ENCODE results near the gene IL17A.

The IL17A gene

DNA sequence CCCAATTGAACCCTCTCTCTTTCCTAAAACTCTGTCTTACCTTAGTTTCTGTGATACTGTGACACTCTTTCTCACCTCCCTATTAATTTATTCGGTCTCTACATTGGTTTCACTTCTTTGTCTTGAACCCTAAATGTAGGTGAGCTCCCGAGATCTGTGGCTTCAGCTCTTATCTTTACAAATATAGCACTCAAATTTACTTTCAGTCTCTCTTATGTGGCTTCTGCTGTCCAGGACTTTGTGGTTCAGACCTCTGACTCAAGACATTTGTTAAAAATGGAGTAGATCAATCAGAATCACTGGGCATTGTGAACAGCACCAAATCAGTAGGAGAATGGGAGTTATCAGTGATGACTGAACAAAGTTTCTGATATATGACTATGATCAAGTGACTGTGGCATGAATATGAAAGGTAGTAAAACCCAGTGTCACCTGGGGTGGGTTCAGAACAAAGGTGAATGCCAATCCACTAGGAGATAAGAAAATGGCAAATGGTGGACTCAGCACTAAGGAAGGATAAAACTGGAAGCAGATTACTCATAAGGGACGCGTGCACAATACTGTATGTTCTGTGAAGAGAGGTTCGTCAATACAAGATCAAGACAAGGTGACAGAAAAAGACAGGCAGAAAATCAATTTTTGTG, 30.9 kb downstream of the IL17A start:
- DNase-seq (ENCODE audit: low read depth in 2 of 2), result no peak

DNA sequence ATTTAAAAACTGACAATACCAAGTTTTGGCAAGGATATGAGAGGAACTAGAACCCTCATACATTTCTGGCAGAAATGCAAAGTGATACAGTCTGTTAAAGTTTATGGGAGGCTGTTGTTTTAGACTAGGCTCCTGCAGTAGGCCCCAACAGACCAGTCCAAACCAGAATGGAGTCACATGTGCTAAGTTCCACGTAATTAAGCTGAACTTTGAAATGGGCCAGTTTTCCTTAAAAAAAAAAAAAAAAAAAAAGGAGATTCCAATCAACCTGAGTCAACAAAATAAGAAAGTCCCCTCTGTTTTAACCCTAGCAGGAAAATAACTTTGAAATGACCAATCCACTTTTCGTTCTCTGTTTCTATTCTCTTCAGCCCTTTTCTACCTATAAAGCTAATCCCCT, 31.6 kb downstream of the IL17A start:
- DNase-seq (ENCODE audit: low read depth in 2 of 2), result no peak

DNA sequence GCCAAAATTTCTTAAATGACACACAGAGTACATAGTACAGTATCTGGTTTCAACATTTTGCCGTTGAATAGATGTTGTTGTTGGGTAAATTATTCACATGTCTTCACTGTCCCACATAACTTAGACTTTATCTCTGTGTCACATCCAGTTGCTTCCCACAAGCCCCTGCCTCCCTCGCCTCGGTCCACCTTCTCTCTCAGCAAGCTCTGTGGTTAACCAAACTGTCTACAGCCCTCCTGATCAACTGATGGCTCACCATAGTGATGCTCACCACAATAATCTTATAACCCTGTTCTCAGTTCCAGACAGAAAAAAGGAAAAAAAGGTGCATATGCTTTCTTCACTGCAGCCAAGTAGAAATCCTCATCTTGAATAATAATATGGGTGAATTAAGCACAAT, 35.1 kb downstream of the IL17A start:
- DNase-seq (ENCODE audit: low read depth in 2 of 2), result no peak

DNA sequence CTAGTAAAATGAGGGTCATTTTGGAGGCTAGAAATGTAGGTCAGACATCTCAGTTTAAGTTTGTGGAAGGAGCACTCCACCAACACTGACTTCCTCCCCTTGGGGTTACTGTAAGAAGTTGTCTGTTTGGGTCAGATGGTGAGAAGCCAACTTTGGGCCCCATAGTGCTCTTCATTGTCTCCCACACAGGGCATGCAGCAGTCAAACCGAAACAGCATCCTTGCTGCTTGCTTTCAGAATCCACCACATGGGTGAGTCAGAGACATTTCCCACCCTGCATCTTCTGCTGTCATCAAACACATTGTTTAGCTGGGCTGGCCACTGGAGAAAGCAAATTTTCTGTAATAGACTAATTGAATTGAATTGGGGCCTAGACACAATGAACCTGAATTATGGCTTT, 41.3 kb downstream of the IL17A start:
- no peak for DNase-seq (ENCODE audit: low read depth in 2 of 2)

DNA sequence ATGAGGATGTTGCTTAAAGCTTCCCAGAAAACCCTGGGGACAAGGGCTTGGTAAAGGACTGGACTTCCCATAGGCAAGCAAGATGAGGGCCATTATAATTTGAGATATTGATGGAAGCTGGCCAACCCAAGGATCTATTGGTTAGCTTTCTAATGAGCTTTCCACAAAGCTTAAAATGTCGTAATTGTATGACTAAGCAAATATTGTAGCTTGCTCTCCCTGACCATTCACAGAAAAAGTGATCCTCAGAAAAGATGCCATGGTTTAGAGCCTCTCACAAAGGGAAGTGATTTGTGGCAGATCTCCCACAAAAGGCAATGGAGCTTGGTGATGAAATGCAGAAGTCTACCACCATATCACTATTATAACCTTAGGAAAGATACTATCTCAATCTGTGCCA, 44.5 kb downstream of the IL17A start:
- no peak for DNase-seq (ENCODE audit: low read depth in 2 of 2)

DNA sequence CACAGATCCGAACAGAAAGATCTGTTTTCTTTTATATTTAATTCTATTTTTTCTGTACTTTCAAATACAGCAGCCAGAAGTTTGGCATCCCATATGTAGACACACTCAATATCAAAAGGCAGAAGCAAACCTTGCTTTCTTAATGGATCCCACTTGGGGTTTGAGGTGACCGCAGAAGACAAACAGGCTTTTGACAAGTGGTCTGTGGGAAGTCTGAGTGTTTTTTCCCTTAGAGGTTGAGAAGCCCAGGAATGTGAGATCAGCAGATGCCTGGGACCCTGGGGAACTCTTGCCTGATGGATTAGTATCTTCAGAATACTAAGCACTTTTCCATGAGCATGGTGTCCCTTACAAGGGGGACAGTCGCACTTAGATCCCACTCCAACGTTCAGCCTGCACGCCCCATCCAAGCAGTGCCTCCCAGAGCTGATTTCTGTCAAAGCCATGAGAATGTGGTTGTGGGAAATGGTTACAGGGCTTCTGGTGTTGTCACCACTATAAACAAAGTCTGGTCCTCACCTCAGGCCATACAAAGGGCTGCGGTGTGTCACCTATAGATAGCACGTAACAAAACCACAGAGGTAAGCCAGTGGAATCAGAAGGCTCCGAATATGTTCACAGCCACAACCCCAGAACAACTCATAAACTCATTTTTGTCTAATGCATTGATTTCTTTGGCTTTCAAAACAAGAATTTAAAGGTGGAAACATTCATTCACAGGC, 45.4 kb downstream of the IL17A start:
- no peak for DNase-seq (ENCODE audit: low read depth in 2 of 2)

DNA sequence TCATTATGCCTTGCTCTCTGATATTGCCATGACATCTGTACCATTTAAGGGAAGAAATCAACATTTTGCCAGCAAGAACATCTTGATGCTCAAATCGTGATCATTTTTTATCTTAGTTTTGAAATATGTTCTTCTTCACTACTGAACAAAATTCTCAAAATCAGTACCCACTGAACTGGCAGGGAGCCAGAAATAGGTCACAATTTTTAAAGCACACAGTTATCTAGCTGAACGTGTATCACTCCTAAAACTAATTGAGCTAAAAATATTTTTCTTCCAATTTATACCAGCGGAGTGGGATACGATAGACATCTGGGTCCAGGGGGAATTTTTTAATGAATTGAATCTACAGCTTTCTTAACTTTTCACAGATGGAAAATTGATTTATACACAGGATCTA, 46.8 kb downstream of the IL17A start:
- no peak for DNase-seq (ENCODE audit: low read depth in 2 of 2)

DNA sequence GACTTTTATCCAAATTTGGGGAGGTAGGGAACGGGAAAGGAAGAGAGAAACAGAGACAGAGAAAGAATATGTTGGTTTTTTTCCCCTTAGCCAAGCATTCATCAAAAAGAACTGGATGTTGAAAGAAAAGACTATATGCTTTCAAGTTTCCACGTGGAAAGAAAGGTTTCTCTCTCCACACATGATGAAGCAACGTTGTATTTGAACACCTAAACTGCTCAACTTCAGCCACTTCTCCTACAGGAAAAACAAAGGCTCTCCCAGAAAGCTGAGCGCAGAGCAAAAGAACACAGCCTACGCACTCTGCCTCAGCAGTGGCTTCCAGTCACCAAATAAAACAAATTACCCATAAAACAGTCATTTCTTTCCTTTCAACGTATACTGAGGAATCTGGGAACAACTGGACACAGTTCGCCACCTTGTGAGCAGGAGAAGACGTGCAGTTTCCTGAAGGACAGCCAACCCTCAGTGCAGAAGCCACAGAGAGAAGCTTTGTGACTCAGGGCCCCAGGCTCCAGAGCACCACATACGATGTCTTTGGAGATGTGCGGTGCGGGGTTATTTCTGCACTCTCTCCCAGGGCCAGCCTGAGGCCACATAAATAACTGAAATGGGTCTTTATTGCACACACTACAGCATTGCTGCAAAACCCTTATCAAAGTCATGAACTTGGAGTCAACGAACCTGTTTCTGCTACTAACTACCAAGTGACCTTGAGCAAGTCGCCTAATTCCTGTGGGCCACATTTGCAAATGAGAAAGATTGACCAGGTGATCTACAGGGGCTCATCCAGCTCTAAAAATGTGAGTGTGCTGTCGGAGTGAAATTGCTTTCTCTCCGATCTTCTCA, 48.0 kb downstream of the IL17A start:
- no peak for DNase-seq (ENCODE audit: low read depth in 2 of 2)
